ENCODE results near the gene NOP14. TPM values are rescaled to one million over a fixed set of nuclear protein-coding genes. Genes with fewer than 3 reads are reported as not detected.
"Not testable (repeated sequence)": the region's sequence is repeated elsewhere in the genome, so short reads cannot be mapped to it uniquely, and the experiment has no call there.

NOP14 gene
- total RNA-seq, 1 experiment from 2014 or later = 21.5 TPM

GRCh38 chr4:2942532-2943363, 20.5 kb downstream of the NOP14 start:
- DNase-seq (ENCODE audit: low read depth) = no peak

DNA sequence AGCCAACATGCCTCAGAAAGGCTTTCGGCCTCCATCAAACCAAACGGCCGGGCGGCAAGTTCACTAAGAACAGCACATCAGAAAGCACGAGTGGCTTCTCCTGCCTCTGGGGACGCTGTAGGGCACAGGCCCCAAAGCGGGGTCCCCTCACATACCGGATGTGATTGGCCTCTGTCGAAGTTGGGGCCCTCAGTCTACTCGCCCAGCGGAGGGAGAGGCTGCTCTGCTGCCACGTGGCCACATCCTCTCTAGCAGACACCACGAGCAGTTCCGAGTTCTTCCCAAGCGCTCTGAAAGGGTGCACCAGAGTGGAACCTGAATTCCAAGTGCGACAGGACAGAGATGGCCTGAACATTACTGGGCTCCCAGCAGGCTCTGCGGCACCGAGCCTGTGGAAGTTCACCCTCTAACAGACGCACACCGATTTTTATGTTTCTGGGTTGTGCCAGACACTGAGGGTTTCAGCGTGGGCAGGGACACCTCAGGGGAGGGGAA, 21.1 kb downstream of the NOP14 start:
- no peak for DNase-seq (ENCODE audit: low read depth)

DNA sequence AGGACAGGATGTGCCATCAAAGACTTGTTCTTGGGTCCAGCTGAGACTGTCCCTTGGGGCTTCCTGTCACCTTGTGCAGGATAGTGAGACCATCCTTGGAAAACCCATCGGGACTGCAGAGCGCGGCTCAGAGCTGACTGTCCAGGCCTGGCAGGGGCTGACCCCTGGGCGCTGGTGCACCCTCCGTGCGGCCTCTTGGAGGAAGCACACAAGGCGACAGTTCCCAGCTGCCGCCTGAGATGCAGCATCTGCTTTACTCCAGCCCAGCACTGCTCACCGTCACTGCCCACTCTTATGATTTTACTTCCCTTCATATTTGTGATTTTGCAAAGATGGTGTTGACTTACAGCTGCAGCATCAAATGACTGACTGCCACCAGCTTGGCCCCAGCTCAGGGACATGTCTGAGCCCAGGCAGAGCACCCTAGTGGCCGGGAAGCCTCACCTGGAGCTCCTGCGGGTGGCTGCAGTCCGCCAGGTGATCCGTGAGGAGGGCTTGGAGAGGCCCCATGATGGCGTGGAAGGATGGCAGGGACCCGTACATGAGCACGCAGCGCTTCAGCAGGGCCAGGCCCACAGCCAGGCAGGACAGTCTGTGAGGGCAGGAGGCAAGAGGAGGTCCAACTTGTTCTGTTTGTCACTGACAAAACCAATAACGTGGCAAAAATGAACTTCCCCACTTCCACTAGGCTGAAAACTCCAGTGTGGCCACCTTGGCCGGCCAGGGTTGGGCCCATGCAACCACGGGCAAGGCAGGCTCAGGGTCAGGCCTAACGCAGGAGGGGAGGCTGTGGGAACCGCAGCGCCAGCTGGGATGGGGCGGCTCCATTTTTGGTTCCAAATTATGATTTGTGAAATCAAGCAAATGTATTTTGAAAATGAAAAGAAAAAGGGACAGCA, 21.8 kb downstream of the NOP14 start:
- DNase-seq (ENCODE audit: low read depth) = peak; percentile 0

- DNase-seq (ENCODE audit: low read depth) = peak; percentile 1
Measured at GRCh38 chr4:2940267-2941137, 22.7 kb downstream of the NOP14 start.

DNA sequence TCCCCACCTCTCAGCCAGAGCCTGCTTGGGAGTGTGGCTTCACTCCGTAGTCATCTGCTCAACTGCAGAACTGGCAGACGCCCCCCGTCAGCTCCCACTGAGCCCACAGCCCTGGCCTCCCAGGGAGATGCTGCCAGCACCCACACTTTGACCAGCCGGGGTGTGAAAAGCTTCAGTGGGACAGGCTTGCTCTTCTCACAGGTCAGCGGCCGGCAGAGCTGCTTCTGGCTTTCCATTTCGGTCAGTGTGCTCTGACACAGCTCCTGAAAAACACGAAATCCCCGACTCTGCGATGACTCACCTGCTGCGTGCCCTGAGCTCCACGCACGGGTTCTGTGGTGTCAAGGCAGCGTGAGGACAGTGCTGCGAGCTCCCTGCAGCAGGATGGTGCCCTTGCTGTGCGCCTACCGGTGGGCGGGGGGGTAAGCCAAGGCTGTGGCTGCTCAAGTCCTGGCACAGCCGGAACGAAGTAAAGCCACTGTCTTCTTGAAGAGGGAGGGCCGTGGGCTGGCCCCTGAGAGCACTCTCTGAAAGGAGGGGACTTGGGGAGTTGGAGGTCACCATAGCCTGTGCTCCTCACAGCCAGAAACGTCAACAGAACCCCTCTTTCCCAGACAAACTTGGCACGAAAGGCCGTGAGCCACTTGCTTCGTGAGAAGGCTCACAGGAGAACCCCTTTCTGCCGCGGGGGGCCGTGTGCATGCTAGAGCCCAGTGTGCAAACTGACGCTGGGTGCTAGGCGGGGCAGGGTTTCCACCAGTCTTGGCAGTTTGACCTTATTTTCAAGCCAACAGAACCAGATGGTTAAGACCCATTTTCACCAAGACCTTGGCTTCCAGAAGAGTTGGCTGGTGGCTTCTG, 23.6 kb downstream of the NOP14 start:
- DNase-seq (ENCODE audit: low read depth) = peak; percentile 3

GRCh38 chr4:2938906-2939305, 24.3 kb downstream of the NOP14 start:
- DNase-seq (ENCODE audit: low read depth) = no peak

DNA sequence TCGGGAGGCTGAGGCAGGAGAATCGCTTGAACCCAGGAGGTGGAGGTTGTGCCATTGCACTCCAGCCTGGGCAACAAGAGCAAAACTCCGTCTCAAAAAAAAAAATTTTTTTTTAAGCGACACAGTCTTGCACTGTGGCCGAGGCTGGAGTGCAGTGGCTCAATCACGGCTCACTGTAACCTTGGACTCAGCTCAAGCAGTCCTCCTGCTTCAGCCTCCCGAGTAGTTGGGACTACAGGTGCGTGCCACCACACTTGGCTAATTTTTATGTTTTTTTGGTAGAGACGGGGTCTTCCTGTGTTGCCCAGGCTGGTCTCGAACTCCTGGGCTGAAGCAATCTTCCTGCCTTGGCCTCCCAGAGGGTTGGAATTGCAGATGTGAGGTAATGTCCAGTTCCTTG, 24.8 kb downstream of the NOP14 start:
- DNase-seq (ENCODE audit: low read depth) = not testable (repeated sequence)

DNA sequence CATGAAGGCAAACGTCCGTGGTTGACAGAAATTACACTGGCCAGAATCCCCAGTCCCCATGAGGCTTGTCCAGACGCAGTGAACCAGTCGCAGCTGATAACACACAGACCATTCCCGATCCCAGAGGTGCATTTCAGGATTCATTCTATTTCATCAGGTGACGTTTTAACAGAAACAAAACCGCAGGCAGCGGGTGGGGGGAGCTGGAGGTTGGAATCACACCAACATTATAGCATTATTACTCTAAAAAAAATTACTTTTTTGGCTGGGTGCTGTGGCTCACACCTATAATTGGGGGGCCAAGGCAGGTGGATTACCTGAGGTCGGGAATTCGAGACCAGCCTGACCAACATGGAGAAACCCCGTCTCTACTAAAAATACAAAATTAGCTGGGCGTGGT, 25.2 kb downstream of the NOP14 start:
- no peak for DNase-seq (ENCODE audit: low read depth)

GRCh38 chr4:2937146-2937857, 25.9 kb downstream of the NOP14 start:
- DNase-seq (ENCODE audit: low read depth) = peak; percentile 59

GRCh38 chr4:2936773-2937145, 26.4 kb downstream of the NOP14 start:
- DNase-seq (ENCODE audit: low read depth) = peak; percentile 77

GRCh38 chr4:2935762-2936743, 27.2 kb downstream of the NOP14 start:
- peak; percentile 65 for DNase-seq (ENCODE audit: low read depth)

GRCh38 chr4:2934813-2935761, 28.1 kb downstream of the NOP14 start:
- DNase-seq (ENCODE audit: low read depth) = peak; percentile 96

GRCh38 chr4:2934077-2934812, 29.0 kb downstream of the NOP14 start:
- DNase-seq (ENCODE audit: low read depth) = peak; percentile 32

DNA sequence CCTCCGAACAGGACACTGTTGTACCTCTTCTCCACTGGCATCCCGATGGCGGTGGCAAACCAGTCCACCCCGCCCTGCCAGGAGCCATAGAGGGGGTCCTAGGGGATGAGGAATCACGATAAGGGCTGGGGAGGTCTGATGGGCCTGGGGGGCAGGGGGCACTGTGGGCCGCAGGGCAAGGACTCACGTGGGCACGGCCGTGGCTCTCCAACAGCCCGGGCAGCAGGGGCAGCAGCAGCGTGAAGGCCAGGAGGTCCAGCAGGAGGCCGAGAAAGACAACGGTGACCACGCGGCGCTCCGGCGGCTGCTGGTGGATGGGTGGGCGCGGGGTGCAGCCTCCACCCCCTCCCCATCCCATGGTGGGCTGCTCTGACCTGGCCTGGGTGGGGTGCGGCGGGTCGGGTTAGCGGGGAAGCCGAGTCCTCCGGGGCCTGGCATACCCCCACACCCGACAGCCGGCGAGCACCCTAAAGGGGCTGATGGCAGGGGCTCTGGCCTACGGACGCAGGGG, 29.6 kb downstream of the NOP14 start:
- DNase-seq (ENCODE audit: low read depth) = no peak

DNA sequence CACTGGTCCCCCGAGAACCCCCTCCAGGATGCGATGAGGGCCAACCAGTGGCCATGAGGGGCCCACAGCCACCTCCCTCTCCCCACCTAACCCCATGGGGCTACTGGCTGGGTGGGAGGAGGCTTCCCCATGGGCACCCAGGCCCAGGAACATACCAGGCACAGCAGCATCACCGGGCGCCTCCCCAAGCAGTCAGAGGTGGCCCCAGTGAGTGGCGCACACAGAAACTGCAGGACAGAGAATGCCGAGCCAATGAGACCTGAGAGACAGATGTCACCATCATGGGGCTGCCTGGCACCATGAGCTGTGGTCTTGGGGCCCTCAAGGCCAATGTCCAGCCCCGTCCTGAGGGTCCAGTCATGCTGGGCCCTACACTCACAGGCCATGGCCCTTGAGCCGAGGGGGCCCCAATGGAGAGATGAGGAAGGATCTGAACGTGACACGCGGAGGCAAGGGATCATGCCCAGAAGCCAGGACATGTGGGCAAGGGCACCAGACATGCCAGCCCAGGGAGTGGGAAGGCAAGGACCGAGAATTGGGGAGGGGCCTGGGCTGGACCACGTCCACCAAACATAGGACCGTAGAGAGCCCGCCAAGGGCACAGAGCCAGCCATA, 30.1 kb downstream of the NOP14 start:
- DNase-seq (ENCODE audit: low read depth) = no peak

DNA sequence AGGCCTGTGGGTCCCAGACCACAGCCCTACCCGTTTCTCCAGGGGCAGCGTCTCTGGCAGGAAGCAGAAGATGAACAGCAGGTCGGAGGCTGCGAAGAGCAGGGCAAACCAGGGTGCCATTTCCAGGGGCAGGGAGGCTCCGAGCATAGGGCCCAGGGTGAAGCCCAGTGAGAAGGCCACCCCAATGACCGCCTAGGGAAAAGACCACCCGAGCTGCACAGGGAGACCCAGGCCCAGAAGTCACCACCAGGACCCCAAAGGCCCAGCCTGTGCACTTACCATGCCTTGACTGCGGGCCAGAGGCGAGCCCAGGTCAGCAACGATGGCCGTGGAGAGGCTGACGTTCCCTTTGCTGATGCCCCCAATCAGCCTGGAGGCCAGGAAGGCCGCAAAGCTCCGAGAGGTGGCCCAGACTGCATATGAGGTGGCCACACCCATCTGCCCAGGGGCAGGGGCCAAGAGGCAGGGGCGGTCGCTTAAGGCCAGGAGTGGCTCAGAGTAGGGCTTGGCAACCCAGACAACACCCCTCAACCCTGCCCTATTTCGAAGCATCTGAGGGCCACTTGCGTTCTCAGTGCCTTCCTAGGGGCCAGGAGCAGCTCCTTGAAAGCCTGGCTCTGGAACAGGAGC, 30.8 kb downstream of the NOP14 start:
- DNase-seq (ENCODE audit: low read depth) = no peak

Measured in Daoy (cell line).